ENCODE results near the gene NELL2.

DNA sequence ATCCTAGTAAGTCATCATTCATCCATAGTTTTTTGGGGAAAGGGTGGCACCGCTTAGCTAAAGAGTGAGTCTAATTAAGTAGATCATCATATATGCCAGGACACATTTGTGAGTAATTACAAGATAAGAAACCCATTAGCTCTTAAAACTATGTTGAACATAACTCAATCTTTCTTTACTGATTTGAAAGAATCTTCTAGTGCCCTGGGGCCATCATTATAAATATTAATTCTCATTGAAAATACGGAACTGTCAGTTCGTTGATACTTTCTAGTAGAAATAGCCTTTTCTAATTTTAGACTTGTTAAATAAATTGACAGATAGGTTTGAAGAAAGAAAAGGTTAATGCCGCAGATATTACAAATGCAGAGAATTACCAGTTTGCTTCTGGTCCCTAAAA, 312.6 kb downstream of the NELL2 start:
- TF ChIP-seq, protein P1, sequence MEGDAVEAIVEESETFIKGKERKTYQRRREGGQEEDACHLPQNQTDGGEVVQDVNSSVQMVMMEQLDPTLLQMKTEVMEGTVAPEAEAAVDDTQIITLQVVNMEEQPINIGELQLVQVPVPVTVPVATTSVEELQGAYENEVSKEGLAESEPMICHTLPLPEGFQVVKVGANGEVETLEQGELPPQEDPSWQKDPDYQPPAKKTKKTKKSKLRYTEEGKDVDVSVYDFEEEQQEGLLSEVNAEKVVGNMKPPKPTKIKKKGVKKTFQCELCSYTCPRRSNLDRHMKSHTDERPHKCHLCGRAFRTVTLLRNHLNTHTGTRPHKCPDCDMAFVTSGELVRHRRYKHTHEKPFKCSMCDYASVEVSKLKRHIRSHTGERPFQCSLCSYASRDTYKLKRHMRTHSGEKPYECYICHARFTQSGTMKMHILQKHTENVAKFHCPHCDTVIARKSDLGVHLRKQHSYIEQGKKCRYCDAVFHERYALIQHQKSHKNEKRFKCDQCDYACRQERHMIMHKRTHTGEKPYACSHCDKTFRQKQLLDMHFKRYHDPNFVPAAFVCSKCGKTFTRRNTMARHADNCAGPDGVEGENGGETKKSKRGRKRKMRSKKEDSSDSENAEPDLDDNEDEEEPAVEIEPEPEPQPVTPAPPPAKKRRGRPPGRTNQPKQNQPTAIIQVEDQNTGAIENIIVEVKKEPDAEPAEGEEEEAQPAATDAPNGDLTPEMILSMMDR (IDR thresholded peaks at IDR 0.05; ENCODE audit: low read depth, low read length, poor library complexity, severe bottlenecking), result no peak
- TF ChIP-seq EZH2phosphoT487 (IDR thresholded peaks at IDR 0.05; ENCODE audit: borderline replicate concordance, low read length), result no peak

All from DOHH2 (cell line).